GM21526 (cell line): ENCODE data around the gene E2F4.

Source experiments
- ATAC-seq: cut with Tn5 transposase; IDR thresholded peaks from one replicate; pipeline ENCODE4 v1.9.1; 2021; ENCODE audit warnings: moderate library complexity; ENCODE audit not compliant: unreplicated experiment, low FRiP score

Gene E2F4

DNA sequence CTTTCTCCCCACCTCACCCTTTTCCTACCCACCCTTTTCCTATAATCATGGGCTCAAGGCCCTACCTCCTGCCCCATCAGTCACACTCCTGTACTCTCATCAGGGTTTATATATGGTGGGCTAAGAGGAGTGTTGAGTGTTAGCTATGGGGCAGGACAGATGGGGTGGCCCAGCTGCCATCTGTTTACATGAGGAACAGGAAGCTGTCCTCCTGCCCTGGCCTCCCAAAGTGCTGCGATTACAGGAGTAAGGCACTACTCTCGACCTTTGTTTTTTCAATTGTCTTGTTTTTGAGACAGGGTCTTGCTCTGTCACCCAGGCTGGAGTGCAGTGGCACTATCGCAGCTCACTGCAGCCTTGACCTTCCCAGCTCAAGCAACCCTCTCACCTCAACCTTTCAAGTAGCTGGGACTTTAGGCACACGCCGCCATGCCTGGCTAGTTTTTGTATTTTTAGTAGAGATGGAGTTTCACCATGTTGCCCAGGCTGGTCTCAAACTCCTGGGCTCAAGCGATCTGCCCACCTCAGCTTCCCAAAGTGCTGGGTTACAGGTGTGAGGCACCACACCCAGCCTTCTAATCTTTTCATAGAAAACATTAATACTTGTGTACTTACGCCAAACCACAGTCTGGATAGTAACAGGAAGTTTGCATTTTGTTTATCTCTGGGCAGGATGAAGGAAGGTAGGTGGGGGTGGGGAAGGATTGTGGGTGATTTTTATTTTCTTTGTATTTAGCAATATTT lies 33.9 kb upstream of the E2F4 start:
- ATAC-seq, result no peak

DNA sequence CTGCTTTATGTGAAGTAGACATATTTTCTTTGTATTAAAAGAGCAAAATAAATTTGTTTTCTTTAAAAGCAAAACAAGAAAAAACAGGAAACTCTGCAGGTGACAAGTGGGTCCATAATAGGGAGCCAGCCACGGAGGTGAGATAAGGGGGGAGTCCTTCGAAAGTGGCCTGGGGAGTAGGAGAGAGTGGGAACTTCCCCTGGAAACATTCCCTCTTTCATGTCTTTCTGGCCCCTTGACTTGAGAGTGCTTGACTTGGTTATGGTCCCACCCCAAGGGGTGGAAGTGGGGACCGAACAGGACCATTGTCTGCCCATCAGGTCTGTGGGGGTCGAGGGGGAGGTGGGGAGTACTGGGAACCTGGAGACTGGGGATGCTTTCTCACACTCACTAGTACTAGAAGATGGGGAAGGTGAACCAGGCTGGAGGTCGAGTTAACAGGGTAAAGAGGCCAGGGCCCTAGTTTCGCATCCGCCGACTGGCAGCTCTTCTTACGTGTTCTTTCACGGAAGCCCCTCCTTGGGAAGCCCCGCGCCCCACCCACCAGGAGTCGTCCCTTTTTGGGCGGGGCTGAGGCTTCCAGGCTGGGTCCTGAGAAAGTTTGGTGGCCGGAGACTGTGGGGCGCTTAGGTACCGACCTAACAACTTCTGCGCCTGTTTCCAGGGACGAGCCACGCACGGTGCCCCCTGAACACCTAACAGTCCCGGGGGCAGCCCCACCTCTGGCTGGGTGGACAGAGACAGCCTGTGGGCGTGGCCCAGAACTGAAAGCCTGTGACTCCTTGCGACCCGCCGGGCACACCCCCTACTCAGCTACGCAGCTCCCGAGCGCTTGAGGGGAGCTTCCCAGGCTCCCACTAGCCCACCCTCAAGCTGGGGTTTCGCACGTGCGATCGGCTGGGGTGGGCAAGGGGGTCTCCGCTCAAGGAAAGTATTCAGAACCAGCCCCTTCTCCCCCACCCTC lies 33.0 kb upstream of the E2F4 start:
- peak; percentile 31 for ATAC-seq

DNA sequence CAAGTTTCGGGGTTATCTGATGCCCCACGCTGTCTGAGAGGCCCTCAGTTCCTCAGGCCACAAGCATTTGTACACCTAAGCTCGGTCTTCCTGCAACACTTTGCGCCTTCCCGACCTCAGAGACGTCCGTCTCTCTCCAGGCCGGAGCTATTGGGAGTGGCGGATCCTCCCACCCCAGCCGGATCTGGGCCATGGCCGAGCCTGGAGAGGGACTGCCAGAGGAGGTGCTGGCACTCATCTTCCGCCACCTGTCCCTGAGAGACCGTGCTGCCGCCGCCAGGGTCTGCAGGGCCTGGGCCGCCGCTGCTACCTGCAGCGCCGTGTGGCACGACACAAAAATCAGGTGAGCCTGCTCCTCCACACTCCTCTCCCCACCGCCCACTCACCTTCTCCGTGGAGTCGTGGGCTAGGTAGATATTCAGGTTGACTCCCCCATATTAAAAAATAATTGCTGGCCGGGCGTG lies 30.3 kb upstream of the E2F4 start:
- no peak for ATAC-seq

DNA sequence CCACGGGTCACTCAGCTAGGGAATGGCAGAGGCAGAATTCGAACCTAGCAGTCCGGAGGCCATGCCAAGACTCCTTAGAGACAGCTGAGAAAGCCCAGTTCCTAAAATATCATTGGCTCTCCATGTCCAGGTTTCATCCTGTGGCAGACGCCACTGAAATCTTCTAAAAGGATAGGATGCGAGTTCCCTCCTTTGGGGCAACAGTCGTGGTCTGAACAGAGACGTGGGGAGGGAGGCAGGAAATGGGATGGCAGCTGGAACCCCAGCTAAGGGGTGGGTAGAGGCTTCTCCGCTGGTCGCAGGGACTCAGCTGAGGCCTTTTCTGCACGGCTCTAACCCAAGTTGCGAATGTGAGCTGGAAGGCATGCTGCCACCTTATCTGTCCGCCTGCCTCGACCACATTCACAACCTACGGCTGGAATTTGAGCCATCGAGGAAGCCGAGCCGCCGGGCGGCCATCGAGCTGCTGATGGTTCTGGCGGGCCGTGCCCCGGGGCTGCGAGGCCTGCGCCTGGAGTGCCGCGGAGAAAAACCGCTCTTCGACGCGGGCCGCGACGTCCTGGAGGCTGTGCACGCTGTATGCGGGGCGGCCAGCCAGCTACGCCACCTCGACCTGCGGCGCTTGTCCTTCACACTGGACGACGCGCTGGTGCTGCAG lies 29.3 kb upstream of the E2F4 start:
- ATAC-seq, result no peak

DNA sequence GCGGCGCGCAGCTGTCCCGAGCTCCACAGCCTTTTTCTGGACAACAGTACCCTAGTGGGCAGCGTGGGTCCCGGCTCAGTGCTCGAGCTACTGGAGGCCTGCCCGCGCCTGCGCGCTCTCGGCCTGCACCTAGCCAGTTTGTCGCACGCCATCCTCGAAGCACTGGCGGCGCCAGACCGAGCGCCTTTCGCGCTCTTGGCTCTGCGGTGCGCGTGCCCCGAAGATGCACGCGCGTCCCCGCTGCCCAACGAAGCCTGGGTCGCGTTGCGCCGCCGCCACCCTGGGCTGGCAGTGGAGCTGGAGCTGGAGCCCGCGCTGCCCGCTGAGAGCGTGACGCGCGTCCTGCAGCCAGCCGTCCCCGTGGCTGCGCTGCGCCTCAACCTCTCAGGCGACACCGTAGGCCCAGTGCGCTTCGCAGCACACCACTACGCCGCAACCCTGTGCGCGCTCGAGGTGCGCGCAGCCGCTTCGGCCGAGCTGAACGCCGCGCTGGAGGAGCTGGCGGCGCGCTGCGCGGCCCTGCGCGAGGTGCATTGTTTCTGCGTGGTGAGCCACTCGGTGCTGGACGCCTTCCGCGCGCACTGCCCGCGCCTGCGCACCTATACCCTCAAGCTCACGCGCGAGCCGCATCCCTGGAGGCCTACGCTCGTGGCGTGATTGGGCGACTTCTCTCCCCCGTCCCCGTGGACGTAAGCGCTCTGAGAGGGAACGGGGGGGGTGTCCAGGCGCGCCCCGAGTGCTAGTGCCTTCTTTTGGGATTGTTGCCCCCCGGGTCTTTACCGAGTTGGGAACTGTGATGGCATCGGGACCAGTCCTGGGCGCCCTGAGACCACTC lies 28.6 kb upstream of the E2F4 start:
- ATAC-seq, result no peak

DNA sequence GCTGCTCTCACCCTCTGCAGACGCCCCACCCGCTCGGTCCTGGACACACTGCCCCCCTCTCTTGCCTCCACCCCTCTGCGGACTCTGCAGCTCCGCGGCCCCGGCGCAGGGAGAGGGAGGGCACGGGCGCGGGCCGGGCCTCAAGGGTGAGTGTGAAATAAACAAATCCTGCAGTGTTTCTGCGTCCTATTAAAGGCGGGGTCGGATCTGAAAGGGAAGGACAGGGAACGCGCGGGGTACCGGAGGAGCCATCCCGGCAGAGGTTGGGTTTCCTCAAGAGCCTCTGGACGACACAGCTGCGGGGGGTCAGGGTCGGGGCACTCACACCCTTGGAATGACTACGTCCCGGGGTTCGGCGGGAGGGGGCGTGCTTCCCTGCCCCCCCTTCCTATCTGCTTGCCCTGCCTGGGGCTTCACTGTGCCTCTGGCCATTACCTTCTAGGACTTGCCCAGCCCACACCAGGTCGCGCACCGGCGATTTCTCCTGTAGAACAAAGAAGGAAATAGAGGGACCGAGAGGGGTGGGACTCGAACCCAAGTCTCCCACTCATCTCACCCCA lies 27.9 kb upstream of the E2F4 start:
- ATAC-seq, result no peak

DNA sequence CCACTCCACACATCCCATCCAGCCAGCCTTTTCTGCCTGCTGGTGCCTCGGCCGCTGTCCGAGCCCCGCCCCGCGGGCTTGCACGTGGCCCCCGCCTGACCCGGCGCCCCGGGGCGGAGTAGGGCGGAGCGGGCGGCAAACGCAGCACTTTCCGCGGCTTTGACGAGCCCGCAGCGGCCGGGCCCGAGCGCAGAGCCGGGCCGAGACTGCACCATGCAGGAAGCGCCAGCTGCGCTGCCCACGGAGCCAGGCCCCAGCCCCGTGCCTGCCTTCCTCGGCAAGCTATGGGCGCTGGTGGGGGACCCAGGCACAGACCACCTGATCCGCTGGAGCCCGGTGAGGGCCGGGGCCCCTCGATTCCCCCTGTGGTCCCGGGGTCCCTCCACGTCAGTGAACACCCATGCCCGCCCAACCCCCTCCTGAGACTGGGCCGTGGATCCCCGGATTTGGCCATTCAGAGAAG lies 27.3 kb upstream of the E2F4 start, which contains the start of gene HSF4:
TSS of gene HSF4 (plus strand) at position 147 of the 463 bp plus-strand sequence. CDS start at position 214, 67 bp downstream.
- no peak for ATAC-seq

DNA sequence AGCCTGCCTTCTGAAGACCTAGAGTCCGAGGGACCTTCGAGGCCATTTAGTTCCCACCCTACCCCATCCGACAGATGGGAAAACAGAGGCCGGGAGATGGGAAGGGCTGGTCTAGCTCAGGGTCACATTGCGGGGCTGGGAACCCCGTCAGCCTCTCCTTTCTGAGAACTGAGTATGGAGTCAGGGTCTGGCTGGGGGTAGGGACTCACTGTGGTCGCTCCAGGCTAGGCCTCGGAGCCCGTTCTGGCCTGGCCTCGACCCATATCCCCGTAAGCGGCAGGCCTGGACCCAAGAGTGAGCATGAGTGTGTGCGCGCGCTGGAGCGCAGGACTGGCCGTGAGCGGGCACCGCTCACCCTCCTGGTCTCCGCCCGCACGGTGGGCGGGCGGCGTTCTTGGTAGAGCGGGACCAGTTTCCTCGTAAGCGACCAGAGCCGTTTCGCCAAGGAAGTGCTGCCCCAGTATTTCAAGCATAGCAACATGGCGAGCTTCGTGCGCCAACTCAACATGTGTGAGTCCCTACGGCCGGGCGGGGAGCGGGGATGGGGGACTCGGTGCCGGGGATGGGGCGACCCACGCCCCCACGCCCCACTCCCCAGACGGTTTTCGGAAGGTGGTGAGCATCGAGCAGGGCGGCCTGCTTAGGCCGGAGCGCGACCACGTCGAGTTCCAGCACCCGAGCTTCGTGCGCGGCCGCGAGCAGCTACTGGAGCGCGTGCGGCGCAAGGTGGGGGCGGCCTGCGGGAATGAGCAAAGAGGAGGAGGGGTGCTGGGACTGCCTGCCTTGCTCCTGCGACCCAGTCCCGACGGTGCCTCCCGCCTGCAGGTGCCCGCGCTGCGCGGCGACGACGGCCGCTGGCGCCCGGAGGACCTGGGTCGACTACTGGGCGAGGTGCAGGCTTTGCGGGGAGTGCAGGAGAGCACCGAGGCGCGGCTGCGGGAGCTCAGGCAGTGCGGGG lies 26.6 kb upstream of the E2F4 start:
- no peak for ATAC-seq

DNA sequence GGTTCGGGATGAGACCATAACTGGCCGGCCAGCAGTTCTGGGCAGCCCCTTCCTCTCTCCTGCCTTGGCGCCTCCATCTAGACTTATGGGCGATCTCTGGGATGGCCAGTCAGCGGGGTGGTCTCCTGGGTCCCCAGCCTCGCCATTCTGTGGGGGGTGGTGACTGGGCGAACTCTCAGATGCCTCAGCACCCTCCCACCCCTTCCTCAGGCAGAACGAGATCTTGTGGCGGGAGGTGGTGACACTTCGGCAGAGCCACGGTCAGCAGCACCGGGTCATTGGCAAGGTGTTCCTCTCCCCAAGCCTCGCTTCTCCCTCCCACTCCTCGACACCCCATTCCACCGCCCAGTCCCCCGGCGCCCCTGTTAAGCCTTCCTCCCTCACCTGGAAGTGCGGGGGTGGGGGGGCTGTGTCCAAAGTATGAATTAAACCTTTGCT lies 25.8 kb upstream of the E2F4 start:
- ATAC-seq, result no peak

DNA sequence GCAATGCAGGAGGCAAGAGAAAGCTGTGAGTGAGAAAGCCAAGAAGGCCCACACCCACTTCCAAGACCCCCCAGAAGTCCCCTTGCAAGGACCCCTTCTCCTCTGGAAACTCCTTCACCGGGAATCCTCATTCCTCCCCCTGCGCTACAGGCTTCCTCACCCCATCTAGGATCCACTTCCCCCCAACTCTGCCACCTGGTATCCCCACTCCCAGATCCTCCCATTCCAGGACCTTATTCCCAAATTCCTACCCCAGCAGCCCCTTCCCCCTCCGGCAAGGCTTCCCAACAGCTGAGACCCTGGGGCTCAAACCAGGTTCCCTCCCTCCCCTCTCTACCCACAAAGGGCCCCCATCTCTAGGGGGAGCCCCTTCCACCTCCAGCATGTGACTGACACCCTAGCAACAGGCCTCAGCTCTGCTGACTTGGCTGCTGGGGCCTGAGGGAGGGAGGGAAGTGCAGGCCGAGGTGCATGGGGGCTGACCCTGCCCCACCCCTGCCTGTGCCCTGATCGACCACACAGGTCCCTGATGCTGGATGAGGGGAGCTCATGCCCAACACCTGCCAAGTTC lies 25.3 kb upstream of the E2F4 start:
- no peak for ATAC-seq

DNA sequence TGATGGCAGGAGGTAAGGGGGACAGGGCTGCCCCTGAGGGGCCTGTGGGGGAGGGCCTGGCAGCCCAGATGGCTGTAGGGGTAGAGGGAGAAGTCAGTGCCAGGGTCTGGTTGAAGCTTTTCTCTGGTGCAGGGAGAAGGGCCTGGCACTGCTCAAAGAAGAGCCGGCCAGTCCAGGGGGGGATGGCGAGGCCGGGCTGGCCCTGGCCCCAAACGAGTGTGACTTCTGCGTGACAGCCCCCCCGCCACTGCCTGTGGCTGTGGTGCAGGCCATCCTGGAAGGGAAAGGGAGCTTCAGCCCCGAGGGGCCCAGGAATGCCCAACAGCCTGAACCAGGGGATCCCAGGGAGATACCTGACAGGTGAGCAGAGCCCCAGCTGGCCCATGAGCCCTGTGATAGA lies 24.4 kb upstream of the E2F4 start:
- no peak for ATAC-seq

DNA sequence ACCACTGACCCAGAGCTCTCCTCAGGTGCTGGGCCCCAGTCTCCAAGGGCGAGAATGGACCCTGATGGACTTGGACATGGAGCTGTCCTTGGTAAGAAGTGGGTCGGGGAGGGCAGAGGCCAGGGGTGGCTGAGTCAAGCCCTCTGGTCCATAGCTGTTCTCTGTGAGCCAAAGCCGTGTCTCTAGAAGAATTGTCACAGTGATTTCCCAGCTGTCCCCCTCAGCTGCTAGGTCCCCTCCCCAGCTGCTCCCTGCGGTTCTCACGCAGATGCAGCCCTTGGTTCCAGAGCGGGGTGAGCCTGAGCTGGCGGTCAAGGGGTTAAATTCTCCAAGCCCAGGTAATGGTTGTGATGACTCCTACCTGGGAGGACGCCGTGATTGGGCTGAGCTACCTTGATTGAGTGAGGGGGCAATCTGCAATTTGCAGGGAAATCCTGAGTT lies 22.9 kb upstream of the E2F4 start:
- ATAC-seq, result no peak

DNA sequence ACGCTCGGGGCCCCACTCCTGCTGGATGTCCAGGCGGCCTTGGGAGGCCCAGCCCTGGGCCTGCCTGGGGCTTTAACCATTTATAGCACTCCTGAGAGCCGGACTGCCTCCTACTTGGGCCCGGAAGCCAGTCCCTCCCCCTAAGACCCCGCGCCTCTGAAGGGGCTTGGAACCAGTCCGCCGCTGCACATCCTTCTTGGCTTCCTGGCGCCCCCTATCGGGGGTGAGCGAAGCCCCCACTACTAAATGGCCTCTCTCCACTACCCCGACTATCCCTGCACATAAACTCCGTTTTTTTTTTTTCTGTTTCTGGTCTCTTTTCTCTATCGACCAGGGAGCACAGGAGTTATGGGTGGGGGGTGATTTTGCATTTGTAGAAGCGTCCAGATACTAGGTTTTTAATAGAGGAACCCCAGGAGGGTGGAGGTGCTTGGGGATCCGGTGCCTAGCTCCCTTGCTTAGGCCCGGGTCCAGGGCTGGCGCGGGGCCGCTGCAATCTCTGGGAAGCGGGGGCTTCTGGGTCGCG lies 22.2 kb upstream of the E2F4 start:
- no peak for ATAC-seq

DNA sequence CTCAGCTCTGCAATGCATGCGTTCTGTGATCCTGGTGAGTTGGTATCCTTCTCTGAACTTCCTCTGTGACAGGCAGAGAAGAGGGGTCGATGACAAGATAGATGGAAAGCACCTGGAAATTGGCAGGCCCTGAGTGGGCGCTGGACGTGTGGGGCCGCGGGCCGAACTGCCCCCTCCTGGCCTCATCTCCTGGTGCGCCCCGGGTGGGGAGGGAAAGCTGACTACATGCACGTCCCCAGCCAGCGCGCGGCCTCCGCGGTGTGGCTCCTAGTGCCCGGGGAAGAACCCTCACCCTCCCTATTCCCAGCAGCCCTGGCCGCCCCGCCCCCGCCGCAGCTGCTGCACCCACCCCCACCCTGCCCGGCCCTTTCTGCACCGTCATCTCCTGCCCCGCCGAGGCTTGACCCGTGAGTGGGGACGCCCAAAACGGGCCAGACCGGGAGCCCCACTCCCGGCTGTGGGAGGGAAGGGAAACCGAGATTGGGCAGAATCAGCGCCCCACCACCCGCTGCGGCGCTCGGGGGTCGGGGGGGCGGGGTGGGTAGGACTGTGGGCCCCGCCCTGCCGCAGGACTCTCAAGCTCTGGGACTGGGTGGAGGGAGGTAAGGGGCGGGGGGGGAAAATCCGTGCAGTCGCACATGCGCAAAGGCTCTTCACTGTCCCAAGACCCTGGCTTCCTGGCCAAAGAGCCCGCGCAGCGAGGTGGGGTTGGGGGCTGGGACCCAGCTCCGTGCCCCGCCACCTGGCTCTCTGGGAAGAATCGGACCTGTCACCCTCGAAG lies 21.6 kb upstream of the E2F4 start, which contains the start of gene NOL3:
TSS of gene NOL3 (plus strand) at position 371 of the 781 bp plus-strand sequence.
- ATAC-seq, result no peak

DNA sequence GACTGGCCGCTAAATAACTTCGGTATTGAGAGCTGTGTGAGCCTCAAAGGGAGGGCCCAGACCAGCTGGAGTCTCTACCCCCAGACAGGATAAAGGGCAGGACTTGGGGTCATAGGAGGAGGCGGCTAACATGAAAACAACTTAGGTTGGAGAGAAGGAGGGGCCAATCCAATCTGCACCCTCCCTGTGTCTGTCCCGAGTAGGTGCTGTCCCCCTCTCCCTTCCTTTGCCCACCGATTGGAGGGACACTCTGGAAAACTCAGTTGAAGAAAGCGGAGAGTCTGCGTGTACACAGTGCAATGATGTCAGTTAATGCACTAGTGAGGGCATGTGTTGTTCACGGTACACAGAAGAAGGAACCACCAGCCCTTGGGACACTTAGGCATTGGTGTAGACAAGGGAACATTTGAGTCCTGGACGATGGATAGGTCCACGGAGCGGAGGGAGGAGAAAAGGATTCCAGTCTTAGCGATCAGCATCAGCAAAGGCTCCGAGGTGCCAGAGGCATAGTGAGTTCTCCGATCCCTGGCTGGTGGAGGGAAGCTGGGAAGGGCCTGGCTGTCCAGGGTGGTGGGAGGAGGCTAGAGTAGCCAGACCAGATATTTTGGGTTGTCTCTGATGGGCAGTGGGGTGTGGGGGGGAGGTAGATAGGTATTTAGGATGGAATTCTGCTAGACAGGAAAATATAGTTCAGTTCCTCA lies 20.9 kb upstream of the E2F4 start:
- no peak for ATAC-seq

DNA sequence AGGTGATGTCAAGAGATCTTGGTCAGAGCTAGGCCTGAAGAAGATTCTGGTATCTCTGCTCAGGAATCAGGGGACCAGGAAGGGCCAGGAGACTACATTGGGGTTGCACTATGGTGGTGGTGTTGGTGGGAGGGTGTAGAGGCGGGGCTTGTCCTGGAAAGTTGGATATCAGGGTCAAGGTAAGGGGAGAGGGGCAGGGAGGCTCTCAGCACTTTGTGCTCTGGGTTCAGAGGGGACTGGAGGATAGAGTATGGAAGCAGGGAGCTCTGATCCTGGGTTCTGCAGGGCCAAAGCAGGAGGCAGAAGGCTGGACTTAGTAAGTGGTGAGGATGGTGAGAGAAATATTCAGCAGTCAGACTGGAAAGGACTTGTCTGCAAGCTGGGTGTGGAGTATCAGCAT lies 18.6 kb upstream of the E2F4 start:
- ATAC-seq, result no peak
